GM19328 (cell line): Measurements from ENCODE around the gene TSPAN31.
A peak's percentile ranks its signal among the peaks of the same experiment; 100 is the strongest.
"Not testable (repeated sequence)": the region's sequence is repeated elsewhere in the genome, so short reads cannot be mapped to it uniquely, and the experiment has no call there.

Source experiments
- ATAC-seq: cut with Tn5 transposase; IDR thresholded peaks from one replicate; pipeline ENCODE4 v1.9.1; 2021; ENCODE audit warnings: mild to moderate bottlenecking, moderate library complexity; ENCODE audit not compliant: unreplicated experiment

Gene TSPAN31, protein sequence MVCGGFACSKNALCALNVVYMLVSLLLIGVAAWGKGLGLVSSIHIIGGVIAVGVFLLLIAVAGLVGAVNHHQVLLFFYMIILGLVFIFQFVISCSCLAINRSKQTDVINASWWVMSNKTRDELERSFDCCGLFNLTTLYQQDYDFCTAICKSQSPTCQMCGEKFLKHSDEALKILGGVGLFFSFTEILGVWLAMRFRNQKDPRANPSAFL

DNA sequence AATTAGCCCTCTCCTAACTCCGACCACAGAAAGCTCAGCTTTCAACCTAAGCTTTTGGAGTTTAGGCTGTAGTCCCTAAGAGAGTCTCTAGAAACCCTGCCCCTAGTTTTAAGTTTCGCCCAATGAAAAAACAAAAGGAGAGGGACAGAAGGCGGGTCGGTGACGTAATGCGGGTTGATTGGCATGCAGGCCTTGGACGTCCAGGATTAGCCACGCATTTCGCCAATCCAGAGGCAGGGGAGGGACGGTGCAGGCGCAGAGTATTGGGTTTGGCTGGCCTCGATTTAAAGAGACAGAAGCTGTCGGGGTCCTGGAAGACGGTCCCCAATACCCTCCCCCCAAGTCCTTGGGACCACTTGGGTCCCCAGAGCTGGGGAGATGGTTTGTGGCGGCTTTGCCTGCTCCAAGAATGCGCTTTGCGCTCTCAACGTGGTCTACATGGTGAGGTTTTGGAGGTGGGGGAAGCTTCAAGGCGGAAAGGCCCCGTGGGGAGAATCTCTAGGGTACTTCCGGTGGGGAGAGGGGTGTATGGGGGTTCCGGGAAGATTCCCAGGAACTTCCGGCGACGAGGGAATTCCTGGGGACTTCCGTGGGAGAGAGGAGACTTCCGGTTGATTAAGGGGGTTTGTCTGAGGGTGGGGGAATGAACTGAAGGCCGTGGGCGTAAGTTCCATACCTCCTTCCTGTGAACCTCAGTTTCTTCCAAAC, at the start of gene TSPAN31:
TSS of gene TSPAN31 (plus strand) at position 263 of the 708 bp plus-strand sequence. CDS start at position 379, 116 bp downstream.
- peak; percentile 74 for ATAC-seq

DNA sequence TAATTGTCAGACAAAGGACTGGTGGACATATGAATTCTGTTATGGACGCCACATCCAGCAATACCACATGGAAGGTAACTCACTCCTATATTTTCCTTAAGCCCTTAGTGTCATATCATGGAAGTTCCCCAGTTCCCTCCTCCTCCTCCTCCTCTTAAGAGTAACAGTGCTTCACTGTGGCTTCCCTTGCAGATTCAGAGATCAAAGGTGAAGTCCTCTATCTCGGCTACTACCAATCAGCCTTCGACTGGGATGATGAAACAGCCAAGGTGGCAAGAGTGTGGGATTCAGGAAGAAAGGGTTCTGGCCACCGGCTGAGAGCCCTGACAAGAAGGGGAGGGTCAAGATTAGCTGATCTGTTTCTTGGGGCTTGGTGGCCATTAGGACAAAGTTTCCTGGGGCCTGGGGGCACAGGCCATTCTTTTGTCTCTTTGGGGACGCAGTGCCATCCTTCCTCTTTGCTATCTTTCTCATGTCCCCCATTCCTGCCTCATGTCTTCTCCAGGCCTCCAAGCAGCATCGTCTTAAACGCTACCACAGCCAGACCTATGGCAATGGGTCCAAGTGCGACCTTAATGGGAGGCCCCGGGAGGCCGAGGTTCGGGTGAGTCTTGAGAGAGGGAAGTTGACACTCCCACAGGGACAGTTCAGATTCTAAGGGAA, 48.9 kb upstream of the TSPAN31 start:
- ATAC-seq: no peak

DNA sequence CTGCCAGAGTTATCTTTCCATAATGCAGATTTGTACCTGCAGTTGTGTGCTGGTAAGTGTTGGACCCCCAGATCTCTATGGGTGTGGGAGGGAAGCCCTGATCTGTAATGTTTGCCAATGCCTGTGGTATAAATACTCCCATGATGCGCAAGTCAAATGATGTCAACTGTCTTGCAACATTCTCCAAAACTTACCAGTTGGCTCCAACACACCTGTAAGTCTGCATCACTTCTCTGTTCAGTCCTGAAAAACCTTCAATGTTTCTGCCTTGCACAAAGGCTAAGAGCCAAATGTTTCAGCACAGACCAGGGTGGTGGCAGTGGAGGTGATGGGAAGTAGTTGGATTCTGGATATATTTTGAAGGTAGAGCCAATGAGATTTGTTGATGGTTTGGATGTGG, 47.8 kb upstream of the TSPAN31 start:
- ATAC-seq: no peak

DNA sequence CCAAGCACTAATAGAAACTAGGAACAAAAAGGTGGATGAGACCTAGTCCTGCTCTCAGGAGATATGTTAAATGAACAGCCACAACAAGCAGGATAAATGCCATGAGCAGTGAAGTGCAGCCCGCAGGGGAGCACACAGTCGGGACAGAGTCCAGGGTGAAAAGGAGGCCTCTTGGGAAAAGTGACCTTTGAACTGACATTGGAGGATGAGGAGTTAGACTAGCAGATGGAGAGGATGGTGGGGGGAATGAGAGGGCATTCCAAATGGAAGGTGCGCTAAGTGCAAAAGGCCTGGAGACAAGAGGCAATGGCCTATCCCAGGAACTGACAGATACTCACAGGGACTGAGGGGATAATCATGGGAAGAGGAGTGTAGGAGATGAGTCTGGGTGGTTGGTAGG, 46.4 kb upstream of the TSPAN31 start:
- no peak for ATAC-seq

DNA sequence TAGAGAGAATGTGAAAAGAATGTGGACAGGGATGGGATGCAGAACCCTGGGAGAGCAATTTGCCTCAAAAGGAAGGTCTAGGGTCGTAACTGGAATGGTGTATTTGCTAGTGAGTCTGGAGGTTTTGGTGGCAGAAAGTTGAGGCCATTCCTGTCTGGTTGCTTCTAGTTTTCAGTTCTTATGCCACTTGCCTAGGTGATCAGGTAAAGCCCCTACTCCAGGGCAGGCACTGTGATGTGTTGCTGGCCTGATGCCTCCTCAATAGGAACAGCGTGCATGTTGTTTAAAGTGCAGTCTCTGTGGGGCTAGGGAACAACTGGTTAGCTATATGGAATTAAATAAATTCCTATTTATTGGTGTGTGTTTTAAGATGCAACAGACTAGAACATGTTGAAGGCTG, 44.5 kb upstream of the TSPAN31 start:
- no peak for ATAC-seq

DNA sequence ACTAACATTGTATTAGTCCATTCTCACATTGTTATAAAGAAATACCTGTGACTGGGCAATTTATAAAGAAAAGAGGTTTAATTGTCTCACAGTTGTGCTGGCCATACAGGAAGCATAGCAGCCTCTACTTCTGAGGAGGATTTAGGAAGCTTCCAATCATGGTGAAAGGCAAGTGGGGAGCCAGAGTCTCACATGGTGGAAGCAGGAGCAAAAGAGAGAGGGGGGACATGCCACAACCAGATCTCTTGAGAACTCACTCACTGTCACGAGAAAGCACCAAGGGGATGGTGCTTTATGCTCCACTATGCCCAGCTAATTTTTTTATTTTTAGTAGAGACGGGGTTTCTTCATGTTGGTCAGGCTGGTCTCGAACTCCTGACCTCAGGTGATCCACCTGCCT, 37.6 kb upstream of the TSPAN31 start:
- ATAC-seq: no peak

DNA sequence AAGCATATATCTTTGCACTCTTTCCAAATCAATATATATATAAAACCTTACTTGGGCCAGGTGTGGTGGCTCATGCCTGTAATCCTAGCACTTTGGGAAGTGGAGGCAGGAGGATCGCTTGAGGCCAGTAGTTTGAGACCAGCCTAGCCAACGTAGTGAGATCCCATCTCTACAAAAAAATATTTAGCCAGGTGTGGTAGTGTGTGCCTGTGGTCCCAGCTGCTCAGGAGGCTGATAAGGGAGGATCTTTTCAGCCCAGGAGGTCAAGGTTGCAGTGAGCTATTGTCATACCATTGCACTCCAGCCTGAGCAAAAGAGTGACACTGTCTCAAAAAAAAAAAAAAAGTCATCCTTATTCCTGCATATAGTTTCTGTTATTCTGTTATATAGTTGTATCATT, 36.5 kb upstream of the TSPAN31 start:
- ATAC-seq: no peak

DNA sequence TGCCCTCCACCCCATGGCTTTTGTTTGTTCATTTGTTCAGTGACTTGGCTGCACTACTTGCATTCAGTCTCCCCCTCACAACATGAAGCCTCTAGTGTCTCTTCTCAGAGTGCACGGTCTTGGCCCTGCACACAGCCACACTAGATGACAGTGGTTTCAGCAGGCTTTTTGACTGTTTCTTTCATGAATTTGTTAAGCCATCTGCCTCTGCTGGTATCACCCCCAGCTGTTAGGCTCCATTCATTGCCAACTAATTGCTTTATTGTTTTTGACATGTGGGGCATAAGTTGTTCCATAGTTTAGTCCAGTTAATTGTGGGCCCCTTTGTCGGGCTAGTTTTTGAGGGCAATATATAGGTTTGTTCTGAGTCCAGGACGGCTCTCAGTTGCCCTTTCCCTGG, 32.1 kb upstream of the TSPAN31 start:
- ATAC-seq: no peak

DNA sequence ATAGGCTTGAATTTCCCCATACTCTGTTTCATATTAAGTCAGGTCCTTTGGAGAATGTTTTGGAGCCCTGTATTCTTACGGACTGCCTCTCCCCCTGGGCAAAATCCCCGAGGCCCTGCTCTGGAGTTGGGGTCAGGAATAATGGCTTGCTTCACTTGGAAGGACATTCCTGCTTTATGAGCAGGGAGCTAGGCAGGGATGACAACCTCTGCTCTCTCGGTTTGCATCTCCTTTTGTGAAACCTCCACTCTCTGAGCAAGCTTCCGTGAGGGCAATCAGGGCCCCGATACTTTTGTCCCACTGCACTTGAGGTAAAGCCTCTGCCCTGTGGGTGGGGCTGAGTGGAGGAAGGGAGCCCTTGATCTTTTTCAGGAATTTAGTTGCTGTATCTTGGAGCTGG, 31.6 kb upstream of the TSPAN31 start:
- no peak for ATAC-seq

DNA sequence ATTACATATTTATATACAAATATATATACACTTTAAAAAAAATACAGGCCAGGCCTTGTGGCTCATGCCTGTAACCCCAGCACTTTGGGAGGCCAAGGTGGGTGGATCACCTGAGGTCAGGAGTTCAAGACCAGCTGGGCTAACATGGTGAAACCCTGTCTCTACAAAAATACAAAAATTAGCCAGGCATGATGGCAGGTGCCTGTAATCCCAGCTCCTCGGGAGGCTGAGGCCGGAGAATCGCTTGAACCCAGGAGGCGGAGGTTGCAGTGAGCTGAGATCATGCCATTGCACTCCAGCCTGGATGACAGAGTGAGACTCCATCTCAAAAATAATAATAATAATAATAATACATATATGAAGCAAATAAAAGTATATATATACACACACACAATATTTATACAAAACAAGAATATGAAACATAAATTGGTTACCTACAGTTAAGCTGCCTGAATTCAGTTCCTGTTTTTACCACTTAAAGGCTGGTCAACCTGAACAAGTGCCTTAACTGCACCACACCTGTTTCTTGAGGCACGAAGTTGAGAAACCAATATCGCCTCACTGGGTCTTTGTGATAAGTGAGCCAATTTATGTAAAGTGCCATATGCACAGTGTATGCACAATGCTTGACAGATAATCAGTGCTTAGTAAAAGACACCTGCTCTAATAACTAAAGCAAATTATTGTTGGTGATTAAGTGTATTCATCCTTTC, 29.6 kb upstream of the TSPAN31 start:
- not testable (repeated sequence) for ATAC-seq

DNA sequence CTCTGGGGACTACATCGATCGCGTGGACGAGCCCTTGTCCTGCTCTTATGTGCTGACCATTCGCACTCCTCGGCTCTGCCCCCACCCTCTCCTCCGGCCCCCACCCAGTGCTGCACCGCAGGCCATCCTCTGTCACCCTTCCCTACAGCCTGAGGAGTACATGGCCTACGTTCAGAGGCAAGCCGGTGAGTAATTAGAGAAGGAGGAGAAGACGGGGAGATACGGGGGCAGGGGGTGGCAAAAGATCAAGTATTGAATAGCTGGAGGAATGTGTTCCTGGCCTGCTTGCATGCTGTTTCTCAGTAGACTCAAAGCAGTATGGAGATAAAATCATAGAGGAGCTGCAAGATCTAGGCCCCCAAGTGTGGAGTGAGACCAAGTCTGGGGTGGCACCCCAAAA, 29.1 kb upstream of the TSPAN31 start:
- no peak for ATAC-seq

DNA sequence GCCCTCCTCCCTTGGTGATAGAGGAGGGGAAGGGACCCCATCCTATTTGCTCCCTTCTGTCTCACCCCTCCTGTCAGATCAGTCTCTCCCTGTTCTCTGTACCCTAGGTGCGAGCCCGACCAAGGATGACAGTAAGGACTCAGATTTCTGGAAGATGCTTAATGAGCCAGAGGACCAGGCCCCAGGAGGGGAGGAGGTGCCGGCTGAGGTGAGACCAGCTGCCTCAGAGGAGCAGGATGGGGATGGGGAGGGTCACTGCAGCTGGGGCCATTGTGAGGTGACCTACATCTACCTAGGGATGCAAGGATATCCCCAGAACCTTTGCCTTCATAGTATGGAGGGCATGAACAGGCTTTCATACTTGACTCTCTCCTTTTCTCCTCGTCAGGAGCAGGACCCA, 28.5 kb upstream of the TSPAN31 start:
- no peak for ATAC-seq

DNA sequence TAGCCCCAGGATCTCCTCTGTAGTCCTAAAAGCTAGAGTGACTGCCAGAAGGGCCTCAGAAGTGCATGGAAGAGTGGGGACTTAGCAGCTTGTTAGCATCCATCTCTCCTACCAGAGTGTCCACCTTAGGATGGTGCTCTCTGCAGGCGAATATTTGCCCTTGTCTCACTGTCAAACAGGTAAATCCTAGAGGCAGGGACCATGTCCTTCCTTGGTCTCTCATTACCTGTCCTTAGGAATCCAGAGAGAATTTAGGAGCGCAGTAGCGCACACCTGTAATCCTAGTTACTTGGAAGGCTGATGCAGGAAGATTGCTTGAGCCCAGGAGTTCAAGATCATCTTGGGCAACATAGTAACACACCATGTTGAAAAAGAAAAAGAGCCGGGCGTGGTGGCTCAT, 27.7 kb upstream of the TSPAN31 start:
- no peak for ATAC-seq

DNA sequence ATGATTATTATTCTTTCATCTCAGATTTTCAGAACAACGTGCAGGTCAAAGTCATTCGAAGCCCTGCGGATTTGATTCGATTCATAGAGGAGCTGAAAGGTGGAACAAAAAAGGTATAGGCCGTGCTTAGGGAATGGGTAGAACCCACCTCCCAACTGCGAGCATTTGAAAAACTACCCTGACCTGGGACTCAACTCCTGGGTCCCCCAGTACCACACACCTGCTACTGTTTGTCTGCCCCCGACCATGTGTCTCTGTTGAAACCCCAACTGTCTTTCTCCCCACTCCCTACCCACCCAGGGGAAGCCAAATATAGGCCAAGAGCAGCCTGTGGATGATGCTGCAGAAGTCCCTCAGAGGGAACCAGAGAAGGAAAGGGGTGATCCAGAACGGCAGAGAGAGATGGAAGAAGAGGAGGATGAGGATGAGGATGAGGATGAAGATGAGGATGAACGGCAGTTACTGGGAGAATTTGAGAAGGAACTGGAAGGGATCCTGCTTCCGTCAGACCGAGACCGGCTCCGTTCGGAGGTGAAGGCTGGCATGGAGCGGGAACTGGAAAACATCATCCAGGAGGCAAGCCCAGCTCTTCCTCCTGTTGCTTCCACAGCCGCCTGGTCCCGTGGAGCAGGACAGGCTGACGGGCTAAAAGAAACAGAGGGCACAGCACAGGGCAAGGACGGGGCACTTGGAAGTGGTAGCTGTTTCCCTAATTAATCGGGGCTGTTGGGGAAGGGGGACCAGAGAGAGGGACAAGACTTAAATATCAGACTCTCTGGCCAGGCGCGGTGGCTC, 26.8 kb upstream of the TSPAN31 start:
- no peak for ATAC-seq

DNA sequence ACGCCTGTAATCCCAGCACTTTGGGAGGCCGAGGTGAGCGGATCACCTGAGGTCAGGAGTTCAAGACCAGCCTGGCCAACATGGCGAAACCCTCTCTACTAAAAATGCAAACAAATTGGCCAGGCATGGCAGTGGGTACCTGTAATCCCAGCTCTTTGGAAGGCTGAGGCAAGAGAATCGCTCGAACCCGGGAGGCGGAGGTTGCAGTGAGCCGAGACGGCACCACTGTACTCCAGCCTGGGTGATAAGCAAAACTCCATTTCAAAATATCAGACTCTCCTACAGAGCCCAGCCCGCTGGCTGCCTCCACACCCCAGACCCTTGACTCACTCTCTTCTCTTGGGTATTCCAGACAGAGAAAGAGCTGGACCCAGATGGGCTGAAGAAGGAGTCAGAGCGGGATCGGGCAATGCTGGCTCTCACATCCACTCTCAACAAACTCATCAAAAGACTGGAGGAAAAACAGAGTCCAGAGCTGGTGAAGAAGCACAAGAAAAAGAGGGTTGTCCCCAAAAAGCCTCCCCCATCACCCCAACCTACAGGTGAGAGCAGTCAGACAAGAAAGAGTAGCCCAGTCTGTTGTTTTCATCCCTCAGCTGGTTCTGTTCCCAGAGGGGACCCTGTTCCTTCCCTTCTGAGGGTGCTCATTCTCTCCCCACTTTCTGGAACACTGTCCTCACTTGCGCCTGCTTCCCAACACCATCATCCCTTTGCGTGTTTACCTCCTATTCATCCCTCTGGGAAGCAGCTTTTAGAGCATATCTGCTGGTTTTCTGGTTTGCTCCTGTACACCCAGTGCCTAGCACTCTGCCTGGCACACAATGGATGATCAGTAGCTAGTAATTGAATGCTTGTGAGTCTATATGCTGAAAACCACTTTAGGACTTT, 26.0 kb upstream of the TSPAN31 start:
- no peak for ATAC-seq

DNA sequence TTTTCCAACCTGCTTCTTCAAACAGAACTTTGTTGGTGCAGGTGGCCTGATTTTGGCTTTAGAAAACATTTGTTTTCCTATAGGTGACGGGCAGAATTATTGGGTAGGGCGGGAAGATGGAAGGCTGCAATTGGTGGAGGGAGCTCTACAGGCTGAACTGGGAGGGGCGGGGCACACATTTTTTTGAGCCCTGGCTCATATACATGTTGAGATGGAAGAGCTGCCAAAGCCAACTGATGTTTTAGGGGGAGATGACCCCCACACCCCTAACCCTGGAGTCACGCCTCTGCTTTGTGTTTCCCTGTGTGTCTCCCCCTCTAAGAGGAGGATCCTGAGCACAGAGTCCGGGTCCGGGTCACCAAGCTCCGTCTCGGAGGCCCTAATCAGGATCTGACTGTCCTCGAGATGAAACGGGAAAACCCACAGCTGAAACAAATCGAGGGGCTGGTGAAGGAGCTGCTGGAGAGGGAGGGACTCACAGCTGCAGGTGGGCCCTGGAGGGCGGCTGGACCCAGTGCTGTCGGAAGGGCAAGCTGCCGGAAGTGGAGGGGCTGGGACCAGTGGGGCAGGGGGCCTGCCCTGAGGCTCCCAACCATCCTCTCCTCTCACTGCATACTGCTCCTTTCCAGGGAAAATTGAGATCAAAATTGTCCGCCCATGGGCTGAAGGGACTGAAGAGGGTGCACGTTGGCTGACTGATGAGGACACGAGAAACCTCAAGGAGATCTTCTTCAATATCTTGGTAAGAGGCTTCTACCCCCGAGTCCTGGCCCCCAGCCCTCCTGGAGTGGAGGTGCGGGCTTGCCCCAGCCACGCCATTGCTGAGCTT, 24.8 kb upstream of the TSPAN31 start:
- no peak for ATAC-seq

DNA sequence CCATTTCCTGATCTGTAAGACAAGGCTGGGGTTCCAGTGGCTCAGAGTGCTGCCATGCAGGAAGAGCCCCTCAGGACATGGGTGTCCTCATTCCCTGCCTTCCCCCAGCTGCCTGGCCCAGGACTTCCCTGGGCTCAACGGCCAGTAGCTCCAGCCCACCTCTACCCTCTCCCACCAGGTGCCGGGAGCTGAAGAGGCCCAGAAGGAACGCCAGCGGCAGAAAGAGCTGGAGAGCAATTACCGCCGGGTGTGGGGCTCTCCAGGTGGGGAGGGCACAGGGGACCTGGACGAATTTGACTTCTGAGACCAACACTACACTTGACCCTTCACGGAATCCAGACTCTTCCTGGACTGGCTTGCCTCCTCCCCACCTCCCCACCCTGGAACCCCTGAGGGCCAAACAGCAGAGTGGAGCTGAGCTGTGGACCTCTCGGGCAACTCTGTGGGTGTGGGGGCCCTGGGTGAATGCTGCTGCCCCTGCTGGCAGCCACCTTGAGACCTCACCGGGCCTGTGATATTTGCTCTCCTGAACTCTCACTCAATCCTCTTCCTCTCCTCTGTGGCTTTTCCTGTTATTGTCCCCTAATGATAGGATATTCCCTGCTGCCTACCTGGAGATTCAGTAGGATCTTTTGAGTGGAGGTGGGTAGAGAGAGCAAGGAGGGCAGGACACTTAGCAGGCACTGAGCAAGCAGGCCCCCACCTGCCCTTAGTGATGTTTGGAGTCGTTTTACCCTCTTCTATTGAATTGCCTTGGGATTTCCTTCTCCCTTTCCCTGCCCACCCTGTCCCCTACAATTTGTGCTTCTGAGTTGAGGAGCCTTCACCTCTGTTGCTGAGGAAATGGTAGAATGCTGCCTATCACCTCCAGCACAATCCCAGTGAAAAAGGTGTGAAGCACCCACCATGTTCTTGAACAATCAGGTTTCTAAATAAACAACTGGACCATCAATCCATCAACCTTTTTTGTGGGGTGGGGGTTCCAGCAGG, 23.9 kb upstream of the TSPAN31 start:
- no peak for ATAC-seq
